HG03378 (cell line): ENCODE data around the gene LGALS4.
"Not testable (repeated sequence)": the region's sequence is repeated elsewhere in the genome, so short reads cannot be mapped to it uniquely, and the experiment has no call there.

Experiments
- ATAC-seq: cut with Tn5 transposase; IDR thresholded peaks from one replicate; pipeline ENCODE4 v1.9.1; 2021; ENCODE audit warnings: mild to moderate bottlenecking, moderate library complexity; ENCODE audit not compliant: unreplicated experiment

Gene LGALS4, protein sequence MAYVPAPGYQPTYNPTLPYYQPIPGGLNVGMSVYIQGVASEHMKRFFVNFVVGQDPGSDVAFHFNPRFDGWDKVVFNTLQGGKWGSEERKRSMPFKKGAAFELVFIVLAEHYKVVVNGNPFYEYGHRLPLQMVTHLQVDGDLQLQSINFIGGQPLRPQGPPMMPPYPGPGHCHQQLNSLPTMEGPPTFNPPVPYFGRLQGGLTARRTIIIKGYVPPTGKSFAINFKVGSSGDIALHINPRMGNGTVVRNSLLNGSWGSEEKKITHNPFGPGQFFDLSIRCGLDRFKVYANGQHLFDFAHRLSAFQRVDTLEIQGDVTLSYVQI

GRCh38 chr19:38812841-38813320 lies at the start of gene LGALS4:
Gene LGALS4 (minus strand): TSS chr19:38812945. CDS start chr19:38812886, 59 bp downstream.
- ATAC-seq: no peak

GRCh38 chr19:38861368-38861767 lies 48.6 kb upstream of the LGALS4 start:
- no peak for ATAC-seq

DNA sequence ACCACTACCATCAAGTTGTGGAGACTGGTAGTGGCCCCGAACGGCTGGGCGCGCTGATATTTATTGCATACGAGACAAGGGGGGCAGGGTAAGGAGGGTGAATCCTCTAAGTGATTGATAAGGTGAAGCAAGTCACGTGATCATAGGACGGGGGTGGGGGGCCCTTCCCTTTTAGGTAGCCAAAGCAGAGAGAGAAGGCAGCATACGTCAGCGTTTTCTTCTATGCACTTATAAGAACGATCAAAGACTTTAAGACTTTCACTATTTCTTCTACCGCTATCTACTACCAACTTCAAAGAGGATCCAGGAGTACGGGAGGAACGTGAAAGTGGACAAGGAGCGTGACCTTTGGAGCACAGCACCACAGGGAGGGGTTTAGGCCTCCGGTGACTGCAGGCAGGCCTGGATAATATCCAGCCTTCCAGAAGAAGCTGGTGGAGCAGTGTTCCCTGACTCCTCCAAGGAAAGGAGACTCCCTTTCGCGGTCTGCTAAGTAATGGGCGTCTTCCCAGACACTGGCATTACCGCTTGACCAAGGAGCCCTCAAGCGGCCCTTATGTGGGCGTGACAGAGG lies 47.0 kb upstream of the LGALS4 start:
- ATAC-seq: not testable (repeated sequence)

DNA sequence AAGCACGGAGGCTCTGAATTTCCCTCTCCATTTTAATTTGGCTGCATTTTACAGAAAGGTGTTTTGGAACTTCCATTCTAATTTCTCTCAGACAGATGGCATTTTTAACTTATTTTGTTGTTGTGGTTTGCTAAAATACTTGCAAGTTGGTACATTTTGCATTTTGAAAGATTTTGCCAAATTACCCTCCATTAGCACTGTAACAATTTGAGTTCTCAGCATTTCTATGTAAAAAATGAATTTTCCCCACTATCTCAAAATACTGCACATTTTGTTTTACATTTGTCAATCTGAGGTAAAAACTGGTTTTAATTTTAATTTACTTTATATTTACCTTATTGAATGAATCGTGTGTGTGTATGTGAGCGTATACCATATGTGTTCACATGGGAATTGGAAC lies 44.1 kb upstream of the LGALS4 start:
- no peak for ATAC-seq

DNA sequence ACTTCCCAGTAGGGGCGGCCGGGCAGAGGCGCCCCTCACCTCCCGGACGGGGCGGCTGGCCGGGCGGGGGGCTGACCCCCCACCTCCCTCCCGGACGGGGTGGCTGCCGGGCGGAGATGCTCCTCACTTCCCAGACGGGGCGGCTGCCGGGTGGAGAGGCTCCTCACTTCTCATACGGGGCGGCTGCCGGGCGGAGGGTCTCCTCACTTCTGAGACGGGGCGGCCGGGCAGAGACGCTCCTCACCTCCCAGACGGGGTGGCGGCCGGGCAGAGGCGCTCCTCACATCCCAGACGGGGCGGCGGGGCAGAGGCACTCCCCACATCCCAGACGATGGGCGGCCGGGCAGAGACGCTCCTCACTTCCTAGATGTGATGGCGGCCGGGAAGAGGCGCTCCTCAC lies 43.0 kb upstream of the LGALS4 start:
- ATAC-seq: not testable (repeated sequence)

- not testable (repeated sequence) for ATAC-seq
These were observed 42.2 kb upstream of the LGALS4 start for GRCh38 chr19:38854961-38855360.

- no peak for ATAC-seq
These were observed 40.5 kb upstream of the LGALS4 start for GRCh38 chr19:38853214-38853613.

- ATAC-seq: no peak
These were observed 39.7 kb upstream of the LGALS4 start for GRCh38 chr19:38852231-38853044.

GRCh38 chr19:38851622-38852230 lies 39.0 kb upstream of the LGALS4 start:
- no peak for ATAC-seq

DNA sequence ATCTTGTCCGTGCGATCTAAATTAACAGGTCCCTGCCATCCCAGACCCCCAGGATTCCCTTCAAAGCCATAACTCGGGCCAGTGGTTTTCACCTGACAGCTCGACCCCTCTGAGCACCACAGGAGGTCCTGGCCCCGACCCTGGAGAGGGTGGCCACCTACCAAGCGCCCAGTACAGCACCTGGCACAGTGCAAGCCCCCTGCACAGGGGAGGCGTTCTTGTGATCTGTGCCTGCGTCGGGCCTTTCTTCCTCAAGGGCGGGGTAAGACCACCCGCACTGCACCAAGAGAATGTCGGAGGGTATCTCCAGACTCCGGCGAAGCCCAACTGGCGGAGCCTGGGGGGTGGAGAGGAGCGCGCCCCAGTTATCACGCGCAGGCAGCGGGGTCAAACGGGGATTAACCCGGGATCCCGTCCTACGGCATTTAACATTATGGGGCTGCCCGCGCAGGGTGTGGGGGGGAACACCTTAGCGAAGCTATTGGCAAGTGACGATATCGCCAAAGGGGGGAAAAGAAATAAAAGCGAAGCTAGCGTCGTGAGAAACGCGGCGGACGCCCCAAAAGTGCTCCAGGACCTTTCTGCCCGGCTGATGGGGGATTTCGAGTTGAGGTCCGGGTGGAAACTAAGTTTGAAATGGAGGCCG lies 38.4 kb upstream of the LGALS4 start:
- no peak for ATAC-seq

DNA sequence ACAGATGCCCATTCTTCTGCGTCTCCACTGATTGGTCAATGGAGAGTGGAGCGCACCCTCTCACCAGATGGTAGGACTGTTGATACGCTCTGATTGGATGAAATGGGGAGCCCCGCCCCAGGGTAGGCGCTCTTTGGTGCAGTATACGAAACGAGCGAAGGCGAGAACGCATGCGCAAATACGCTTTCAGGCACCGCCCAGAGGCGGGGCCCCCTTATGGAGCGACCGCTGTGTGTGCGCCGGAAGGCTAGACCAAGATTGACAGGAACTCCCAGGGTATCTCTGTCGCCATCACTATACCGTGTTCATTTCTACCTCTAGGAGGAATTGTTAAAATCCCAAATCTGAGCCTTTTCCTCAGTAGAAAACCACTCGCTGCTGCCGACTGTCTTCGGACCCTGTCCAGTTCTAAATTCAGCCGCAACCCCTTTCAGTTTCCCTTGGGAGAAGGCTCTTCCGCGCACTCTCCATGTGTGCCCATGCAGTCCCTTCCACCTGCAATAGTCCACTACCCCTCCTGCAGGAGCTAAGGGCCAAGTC lies 37.8 kb upstream of the LGALS4 start:
- peak; percentile 77 for ATAC-seq

GRCh38 chr19:38849860-38850435 lies 37.2 kb upstream of the LGALS4 start, which contains the start of gene HNRNPL:
Gene HNRNPL (minus strand): TSS chr19:38849986. CDS start chr19:38849966, 20 bp downstream.
- peak; percentile 66 for ATAC-seq

- ATAC-seq: no peak
These were observed 36.6 kb upstream of the LGALS4 start for GRCh38 chr19:38849147-38849859.

DNA sequence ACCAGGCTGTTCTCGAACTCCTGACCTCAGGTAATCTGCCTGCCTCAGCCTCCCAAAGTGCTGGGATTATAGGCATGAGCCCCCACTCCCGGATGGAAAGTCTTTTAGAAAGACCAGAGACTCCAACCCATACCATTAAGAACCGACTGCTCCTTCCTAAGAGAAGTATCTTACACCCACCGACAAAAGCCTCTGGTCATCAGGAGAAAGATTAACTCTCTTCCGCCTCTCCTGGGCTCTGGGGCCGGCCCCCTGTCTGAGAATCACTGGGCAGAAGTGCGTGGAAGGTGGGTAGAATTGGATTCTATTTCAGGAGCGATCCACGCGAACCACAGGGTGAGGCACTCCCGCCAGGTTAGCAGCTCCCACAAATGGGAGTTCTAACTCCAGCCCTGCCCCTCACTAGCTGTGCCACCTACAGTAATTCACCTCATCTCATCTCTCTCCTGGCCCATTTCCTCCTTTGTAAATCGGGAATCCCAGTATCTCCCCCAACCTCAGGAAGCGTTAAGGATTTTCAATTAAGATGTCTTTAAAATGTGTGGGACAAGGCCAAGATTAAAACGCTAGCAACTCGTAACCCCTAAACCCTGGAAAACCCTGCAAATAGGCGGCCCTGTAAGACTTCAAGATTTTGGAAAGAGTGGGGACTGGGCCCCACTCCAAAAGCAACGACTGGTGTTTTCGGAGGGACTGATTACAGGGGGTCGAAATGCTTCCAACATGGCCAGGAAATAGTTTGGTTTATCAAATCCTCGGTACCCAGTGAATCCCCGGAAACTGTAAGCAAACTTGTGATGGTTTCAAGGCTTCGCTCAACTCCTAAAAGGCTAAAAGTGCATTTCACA lies 35.8 kb upstream of the LGALS4 start:
- no peak for ATAC-seq

GRCh38 chr19:38846097-38846496 lies 33.4 kb upstream of the LGALS4 start:
- no peak for ATAC-seq

DNA sequence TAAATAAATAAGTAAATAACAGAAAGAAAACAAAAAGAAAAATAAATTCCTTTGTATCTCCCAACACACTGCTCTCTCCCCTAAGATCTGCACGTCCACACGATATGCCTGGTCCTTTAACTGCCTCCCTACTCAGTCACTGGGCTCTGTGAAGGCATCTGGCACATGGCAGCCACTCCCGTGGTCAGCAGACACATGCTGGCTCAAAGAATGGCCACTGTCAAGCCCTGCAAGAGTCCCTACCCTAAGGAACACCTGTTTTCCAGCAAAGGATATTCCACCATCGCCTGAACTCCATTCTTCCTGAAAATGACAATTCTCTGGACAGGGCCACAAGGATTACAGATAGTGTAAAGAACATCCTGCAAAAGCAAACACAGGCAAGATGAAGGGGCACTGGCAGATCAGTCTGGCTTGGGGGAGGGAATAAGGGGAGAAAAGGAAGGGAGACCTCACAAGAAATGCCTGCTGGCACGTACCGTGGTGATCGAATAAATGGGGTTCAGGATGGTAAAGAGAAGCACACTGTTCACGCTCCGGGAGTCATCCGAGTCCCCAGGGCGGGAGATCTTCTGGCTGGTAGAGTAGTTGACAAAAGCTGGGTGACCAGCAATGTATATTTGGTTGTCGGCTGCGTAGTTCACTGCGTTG lies 32.8 kb upstream of the LGALS4 start:
- ATAC-seq: no peak

DNA sequence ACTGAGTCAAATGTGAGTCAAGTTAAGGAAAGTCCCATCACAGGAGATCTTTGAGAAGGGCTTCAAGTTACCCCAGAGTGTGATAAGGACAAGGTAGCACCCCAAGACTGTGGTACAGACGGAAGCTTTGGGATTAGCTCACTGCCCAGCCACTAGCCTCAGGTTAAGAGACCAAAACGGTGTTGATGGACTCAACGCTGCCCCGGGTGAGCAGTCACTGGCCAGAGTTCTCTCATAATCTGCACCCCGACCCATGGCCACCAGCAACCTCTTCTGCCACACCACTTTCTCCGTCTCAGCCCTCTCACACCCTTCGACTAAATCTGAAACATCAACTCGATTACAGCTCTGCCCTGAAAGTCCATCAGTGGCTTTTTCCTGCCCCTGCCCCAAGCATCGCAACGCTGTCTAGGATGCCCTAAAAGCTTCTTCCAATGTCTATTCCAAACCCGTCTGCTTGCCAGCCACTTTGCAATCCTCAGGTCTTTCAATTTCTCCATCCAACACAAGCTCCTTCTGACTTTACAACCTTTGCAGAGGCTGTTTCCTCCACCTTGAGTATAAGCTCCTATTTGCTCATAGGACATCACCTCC lies 31.4 kb upstream of the LGALS4 start:
- no peak for ATAC-seq
